ENCODE measurements around the gene FRK. TPM values are rescaled to one million over a fixed set of nuclear protein-coding genes. Genes with fewer than 3 reads are reported as not detected.

The FRK gene
- total RNA-seq, 2 experiments from 2014 or later, result not detected

DNA sequence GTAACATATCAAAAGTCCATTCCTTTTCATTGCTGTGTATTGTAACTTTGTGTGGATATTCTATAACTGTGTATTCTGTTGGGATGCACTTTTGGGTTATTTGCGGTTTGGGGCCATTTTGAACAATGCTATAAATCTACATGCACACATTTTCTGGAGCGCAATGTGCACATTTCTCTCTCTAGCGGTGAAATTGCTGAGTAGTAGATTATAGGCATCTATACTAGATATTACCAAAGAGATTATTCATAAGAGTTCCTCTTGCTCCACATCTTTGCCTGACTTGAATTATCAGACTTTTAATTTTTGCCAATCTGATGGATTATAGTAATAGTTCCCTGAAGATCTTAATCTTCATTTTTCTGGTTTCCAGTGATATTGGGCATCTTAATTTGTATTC lies 18.3 kb upstream of the FRK start:
- ChIA-PET POLR2A (no interaction called here), CTCF (no interaction called here)
- no peak for DNase-seq
- intact Hi-C loops (cut with DNase I, micrococcal nuclease), result no loop called here
- Mint-ChIP-seq H3K4me3 (no peak overlapping the region), H3K27ac (no peak overlapping the region), H3K4me1 (ENCODE audit: low read depth) (no peaks in the 10 kb centered on the region), H3K27me3 (peaks cover 29% of the 10 kb centered on the region), H3K9me3 (no peaks in the 10 kb centered on the region), H3K36me3 (ENCODE audit: low read depth) (no peaks in the 10 kb centered on the region)
- Histone ChIP-seq H3K36me3 (ENCODE audit: insufficient read depth, low read length) (no peaks in the 10 kb centered on the region), H3K9me3 (ENCODE audit: control insufficient read depth in 1 of 2, insufficient read depth in 1 of 2, low read length in 2 of 2) (no peaks in the 10 kb centered on the region), H3K4me3 (ENCODE audit: low read length) (no peak overlapping the region), H3K27me3 (ENCODE audit: control insufficient read depth in 1 of 2, insufficient read depth in 2 of 2, low read length in 2 of 2) (peaks cover 0 to 7% of the 10 kb centered on the region in 2 experiments), H3K4me1 (ENCODE audit: insufficient read depth, low read length) (no peaks in the 10 kb centered on the region), H3K27ac (ENCODE audit: low read depth in 1 of 2, low read length in 2 of 2) (no peak overlapping the region)
- TF ChIP-seq CTCF (IDR thresholded peaks at IDR 0.05), result no peak
- no peak for ATAC-seq (ENCODE audit: poor library complexity)

- CTCF ChIA-PET, result no interaction called here
- H3K27ac Mint-ChIP-seq, result no peak overlapping the region
- no peak for ATAC-seq (ENCODE audit: poor library complexity)
These were observed 17.8 kb upstream of the FRK start for GRCh38 chr6:116078522-116078921.

DNA sequence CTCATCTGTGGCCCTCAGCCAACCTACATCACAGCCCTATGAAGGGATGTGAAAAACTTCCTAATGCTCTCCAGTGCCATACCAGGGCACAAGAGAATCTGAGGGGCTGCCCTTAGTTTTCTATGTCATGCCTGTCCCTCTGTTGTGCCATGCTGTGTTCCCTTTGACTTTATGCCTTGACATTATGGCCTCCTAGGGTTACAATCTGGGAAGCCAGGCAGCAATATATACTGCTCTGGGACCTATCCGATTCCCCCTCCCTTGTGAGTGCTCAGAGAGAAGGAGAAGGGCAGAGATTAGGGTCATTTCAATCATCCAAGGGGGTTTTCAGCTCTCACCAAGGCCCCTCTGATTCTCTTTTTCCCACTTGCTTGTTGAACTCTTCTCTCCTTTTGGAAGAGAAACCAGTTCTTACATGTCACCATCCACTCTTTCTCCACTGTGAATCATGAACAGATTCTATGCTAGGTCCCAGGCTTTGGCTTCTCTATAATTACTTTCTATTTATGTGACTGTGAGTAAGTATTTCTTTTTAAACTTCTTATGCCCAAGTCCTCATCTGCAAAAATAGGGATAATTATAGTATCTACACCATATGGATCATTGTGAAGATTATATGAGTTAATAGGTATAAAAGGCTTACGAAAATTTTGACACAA lies 14.2 kb upstream of the FRK start:
- no peaks in the 10 kb centered on the region for H3K4me1 ChIP-seq (ENCODE audit: insufficient read depth, low read length)
- no peak for TF ChIP-seq CTCF (IDR thresholded peaks at IDR 0.05)
- CTCF ChIA-PET, result no interaction called here
- Mint-ChIP-seq H3K27me3 (peaks cover 11% of the 10 kb centered on the region), H3K9me3 (no peaks in the 10 kb centered on the region), H3K36me3 (ENCODE audit: low read depth) (no peaks in the 10 kb centered on the region), H3K27ac (no peak overlapping the region), H3K4me1 (ENCODE audit: low read depth) (no peaks in the 10 kb centered on the region), H3K4me3 (no peak overlapping the region)
- POLR2A ChIA-PET, result no interaction called here
- no peak overlapping the region for H3K27ac ChIP-seq (ENCODE audit: low read depth in 1 of 2, low read length in 2 of 2)
- intact Hi-C loops (cut with DNase I, micrococcal nuclease), result no loop called here
- H3K9me3 ChIP-seq (ENCODE audit: control insufficient read depth in 1 of 2, insufficient read depth in 1 of 2, low read length in 2 of 2), result no peaks in the 10 kb centered on the region
- H3K36me3 ChIP-seq (ENCODE audit: insufficient read depth, low read length), result no peaks in the 10 kb centered on the region
- DNase-seq (no peak), ATAC-seq (ENCODE audit: poor library complexity) (no peak)
- no peak overlapping the region for H3K4me3 ChIP-seq (ENCODE audit: low read length)
- no peaks in the 10 kb centered on the region for H3K27me3 ChIP-seq (ENCODE audit: control insufficient read depth in 1 of 2, insufficient read depth in 2 of 2, low read length in 2 of 2)

More at GRCh38 chr6:116078522-116078921, 17.8 kb upstream of the FRK start:
- intact Hi-C loops (cut with DNase I, micrococcal nuclease), result no loop called here
- H3K36me3 ChIP-seq (ENCODE audit: insufficient read depth, low read length), result no peaks in the 10 kb centered on the region
- Mint-ChIP-seq H3K9me3 (no peaks in the 10 kb centered on the region), H3K27me3 (peaks cover 29% of the 10 kb centered on the region), H3K36me3 (ENCODE audit: low read depth) (no peaks in the 10 kb centered on the region), H3K4me1 (ENCODE audit: low read depth) (no peaks in the 10 kb centered on the region), H3K4me3 (no peak overlapping the region)
- no peak overlapping the region for H3K27ac ChIP-seq (ENCODE audit: low read depth in 1 of 2, low read length in 2 of 2)
- H3K4me3 ChIP-seq (ENCODE audit: low read length), result no peak overlapping the region
- H3K4me1 ChIP-seq (ENCODE audit: insufficient read depth, low read length), result no peaks in the 10 kb centered on the region
- no peaks in the 10 kb centered on the region for H3K9me3 ChIP-seq (ENCODE audit: control insufficient read depth in 1 of 2, insufficient read depth in 1 of 2, low read length in 2 of 2)
- H3K27me3 ChIP-seq (ENCODE audit: control insufficient read depth in 1 of 2, insufficient read depth in 2 of 2, low read length in 2 of 2), result peaks cover 0 to 7% of the 10 kb centered on the region in 2 experiments
- no peak for DNase-seq
- POLR2A ChIA-PET, result no interaction called here
- TF ChIP-seq CTCF (IDR thresholded peaks at IDR 0.05), result no peak
